Fibroblast of mammary gland (primary cell): ENCODE results near the gene TOX3.

Source experiments
- DNase-seq: peaks from one replicate; pipeline ENCODE4 v3.0.0-alpha.2; 2010; ENCODE audit warnings: low read depth
- H3K4me3 ChIP-seq: 2 replicates; pipeline ENCODE4 v1.5.1; 2011; ENCODE audit warnings: low read depth, mild to moderate bottlenecking, low read length, moderate library complexity; ENCODE audit not compliant: control insufficient read depth
- TF ChIP-seq, protein P1 (sequence below): conservative IDR thresholded peaks from 2 replicates; pipeline ENCODE4 v1.5.1; 2011; ENCODE audit warnings: low read depth, low read length, inconsistent platforms; ENCODE audit not compliant: control insufficient read depth, insufficient read depth

Gene TOX3

DNA sequence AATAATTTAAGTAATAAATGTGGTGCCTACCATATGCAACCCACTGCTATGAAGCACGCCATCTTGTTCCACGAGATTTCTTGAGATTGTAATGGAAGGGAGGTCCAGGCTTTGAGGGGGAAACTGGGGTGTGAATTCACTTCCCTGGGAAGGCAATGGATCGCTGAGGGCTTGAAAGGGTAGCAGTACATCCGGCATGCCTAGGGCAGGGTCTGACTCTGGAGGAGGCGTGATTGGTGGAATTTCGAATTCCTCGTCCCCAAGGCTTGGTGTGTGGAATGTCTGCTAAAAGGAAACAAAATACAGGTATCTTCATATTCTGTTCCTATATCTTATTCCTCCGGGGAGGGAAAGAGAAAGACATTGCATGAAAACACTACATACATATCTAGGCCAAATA is 83.0 kb downstream of the TOX3 start:
- H3K4me3 ChIP-seq: no peak overlapping the region
- DNase-seq: no peak
- TF ChIP-seq, protein P1, sequence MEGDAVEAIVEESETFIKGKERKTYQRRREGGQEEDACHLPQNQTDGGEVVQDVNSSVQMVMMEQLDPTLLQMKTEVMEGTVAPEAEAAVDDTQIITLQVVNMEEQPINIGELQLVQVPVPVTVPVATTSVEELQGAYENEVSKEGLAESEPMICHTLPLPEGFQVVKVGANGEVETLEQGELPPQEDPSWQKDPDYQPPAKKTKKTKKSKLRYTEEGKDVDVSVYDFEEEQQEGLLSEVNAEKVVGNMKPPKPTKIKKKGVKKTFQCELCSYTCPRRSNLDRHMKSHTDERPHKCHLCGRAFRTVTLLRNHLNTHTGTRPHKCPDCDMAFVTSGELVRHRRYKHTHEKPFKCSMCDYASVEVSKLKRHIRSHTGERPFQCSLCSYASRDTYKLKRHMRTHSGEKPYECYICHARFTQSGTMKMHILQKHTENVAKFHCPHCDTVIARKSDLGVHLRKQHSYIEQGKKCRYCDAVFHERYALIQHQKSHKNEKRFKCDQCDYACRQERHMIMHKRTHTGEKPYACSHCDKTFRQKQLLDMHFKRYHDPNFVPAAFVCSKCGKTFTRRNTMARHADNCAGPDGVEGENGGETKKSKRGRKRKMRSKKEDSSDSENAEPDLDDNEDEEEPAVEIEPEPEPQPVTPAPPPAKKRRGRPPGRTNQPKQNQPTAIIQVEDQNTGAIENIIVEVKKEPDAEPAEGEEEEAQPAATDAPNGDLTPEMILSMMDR: no peak

- TF ChIP-seq, protein P1: no peak
- no peak overlapping the region for H3K4me3 ChIP-seq
- DNase-seq: no peak
Measured at GRCh38 chr16:52462816-52463215, 84.1 kb downstream of the TOX3 start.

- no peak overlapping the region for H3K4me3 ChIP-seq
- TF ChIP-seq, protein P1: no peak
- no peak for DNase-seq
Measured at GRCh38 chr16:52460639-52461178, 86.2 kb downstream of the TOX3 start.

- H3K4me3 ChIP-seq: no peak overlapping the region
- TF ChIP-seq, protein P1: no peak
Measured at GRCh38 chr16:52456368-52456767, 90.6 kb downstream of the TOX3 start.

GRCh38 chr16:52455549-52456277 is 91.2 kb downstream of the TOX3 start:
- no peak overlapping the region for H3K4me3 ChIP-seq
- no peak for DNase-seq
- TF ChIP-seq, protein P1: no peak

More at GRCh38 chr16:52456368-52456767, 90.6 kb downstream of the TOX3 start:
- no peak for DNase-seq

DNA sequence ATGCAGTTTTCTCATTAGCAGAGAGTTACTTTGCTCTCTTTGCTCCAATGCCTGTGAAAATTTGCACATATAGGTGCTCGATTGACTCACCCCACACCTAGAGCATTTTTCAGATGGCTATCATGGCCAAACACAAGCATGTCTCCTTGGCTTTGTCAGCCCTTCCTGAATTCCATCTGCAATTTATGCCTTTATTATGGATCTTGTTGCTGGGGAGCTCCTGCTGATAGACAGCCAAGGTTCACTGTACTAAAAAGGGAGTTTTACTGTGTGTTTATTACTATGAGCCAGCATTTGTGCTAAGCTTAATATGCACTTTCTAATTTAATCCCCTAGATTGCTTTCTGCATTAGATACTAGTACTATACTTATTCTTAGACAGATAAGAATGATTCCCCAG is 93.3 kb downstream of the TOX3 start:
- no peak for DNase-seq
- TF ChIP-seq, protein P1: no peak

More for the DNA sequence above, 93.3 kb downstream of the TOX3 start:
- H3K4me3 ChIP-seq: no peak overlapping the region
